Measurements from ENCODE around the gene EIF3L.

- TF ChIP-seq, protein P1, sequence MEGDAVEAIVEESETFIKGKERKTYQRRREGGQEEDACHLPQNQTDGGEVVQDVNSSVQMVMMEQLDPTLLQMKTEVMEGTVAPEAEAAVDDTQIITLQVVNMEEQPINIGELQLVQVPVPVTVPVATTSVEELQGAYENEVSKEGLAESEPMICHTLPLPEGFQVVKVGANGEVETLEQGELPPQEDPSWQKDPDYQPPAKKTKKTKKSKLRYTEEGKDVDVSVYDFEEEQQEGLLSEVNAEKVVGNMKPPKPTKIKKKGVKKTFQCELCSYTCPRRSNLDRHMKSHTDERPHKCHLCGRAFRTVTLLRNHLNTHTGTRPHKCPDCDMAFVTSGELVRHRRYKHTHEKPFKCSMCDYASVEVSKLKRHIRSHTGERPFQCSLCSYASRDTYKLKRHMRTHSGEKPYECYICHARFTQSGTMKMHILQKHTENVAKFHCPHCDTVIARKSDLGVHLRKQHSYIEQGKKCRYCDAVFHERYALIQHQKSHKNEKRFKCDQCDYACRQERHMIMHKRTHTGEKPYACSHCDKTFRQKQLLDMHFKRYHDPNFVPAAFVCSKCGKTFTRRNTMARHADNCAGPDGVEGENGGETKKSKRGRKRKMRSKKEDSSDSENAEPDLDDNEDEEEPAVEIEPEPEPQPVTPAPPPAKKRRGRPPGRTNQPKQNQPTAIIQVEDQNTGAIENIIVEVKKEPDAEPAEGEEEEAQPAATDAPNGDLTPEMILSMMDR (IDR thresholded peaks at IDR 0.05; ENCODE audit: extremely low read depth in 1 of 2, insufficient read depth in 1 of 2, low read depth in 1 of 2, low read length in 2 of 2), result no peak
- no peak for TF ChIP-seq POLR2AphosphoS5 (IDR thresholded peaks at IDR 0.05; ENCODE audit: insufficient read depth, low read depth, low read length)
- no peak for TF ChIP-seq POLR2A (IDR thresholded peaks at IDR 0.05; ENCODE audit: low read depth, low read length)
- no peak for TF ChIP-seq EZH2 (IDR thresholded peaks at IDR 0.05; ENCODE audit: borderline replicate concordance, low read depth, low read length, severe bottlenecking)
Observed at GRCh38 chr22:37897807-37898206, 48.6 kb downstream of the EIF3L start.

Measured in endothelial cell of umbilical vein (primary cell).